DOHH2 (cell line): ENCODE data around the gene GAK.

Source experiments
- EZH2phosphoT487 ChIP-seq: fragments of 200-600 bp; sonication (generic); IDR thresholded peaks from 2 replicates; pipeline ENCODE4 v1.6.1; 2017; ENCODE audit warnings: borderline replicate concordance, mild to moderate bottlenecking, antibody characterized with exemption, low read length, moderate library complexity, mixed read lengths
- TF ChIP-seq, protein P1 (sequence below): fragments of 200-600 bp; sonication (generic); IDR thresholded peaks from one replicate; pipeline ENCODE4 v1.5.1; 2014; ENCODE audit warnings: antibody characterized with exemption, mild to moderate bottlenecking, low read depth, low read length; ENCODE audit not compliant: poor library complexity, severe bottlenecking

- TF ChIP-seq, protein P1, sequence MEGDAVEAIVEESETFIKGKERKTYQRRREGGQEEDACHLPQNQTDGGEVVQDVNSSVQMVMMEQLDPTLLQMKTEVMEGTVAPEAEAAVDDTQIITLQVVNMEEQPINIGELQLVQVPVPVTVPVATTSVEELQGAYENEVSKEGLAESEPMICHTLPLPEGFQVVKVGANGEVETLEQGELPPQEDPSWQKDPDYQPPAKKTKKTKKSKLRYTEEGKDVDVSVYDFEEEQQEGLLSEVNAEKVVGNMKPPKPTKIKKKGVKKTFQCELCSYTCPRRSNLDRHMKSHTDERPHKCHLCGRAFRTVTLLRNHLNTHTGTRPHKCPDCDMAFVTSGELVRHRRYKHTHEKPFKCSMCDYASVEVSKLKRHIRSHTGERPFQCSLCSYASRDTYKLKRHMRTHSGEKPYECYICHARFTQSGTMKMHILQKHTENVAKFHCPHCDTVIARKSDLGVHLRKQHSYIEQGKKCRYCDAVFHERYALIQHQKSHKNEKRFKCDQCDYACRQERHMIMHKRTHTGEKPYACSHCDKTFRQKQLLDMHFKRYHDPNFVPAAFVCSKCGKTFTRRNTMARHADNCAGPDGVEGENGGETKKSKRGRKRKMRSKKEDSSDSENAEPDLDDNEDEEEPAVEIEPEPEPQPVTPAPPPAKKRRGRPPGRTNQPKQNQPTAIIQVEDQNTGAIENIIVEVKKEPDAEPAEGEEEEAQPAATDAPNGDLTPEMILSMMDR, result no peak
- TF ChIP-seq EZH2phosphoT487, result no peak
These were observed 67.5 kb downstream of the GAK start for GRCh38 chr4:864456-865120.
